ENCODE data around the gene SH3BP2.

DNA sequence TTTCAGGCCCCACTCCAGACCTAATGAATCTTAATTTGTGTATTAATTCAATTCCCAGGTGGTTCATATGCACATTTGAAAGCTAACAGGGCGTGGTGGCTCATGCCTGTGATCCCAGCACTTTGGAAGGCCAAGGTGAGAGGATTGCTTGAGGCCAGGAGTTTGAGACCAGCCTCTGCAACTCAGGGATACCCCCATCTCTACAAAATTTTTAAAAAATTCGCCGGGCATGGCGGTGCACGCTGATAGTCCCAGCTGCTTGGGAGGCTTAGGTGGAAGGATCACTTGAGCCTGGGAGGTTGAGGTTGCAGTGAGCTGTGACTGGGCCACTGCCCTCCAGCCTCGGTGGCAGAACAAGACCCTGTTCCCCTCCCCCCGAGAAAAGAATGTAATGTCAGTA lies 82.0 kb downstream of the SH3BP2 start:
- TF ChIP-seq, protein P1, sequence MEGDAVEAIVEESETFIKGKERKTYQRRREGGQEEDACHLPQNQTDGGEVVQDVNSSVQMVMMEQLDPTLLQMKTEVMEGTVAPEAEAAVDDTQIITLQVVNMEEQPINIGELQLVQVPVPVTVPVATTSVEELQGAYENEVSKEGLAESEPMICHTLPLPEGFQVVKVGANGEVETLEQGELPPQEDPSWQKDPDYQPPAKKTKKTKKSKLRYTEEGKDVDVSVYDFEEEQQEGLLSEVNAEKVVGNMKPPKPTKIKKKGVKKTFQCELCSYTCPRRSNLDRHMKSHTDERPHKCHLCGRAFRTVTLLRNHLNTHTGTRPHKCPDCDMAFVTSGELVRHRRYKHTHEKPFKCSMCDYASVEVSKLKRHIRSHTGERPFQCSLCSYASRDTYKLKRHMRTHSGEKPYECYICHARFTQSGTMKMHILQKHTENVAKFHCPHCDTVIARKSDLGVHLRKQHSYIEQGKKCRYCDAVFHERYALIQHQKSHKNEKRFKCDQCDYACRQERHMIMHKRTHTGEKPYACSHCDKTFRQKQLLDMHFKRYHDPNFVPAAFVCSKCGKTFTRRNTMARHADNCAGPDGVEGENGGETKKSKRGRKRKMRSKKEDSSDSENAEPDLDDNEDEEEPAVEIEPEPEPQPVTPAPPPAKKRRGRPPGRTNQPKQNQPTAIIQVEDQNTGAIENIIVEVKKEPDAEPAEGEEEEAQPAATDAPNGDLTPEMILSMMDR (conservative IDR thresholded peaks at IDR 0.05; ENCODE audit: low read length), result no peak
- no peak for TF ChIP-seq EZH2phosphoT487 (IDR thresholded peaks at IDR 0.05; ENCODE audit: borderline replicate concordance, low read depth, low read length)

Data from OCI-LY7 (cell line).